ENCODE measurements around the gene CDH13. TPM values are rescaled to one million over a fixed set of nuclear protein-coding genes. Genes with fewer than 3 reads are reported as not detected.
A peak's percentile ranks its signal among the peaks of the same experiment; 100 is the strongest.

Gene CDH13
- total and polyA plus RNA-seq, 8 donors, result 0.12 to 21.4 (median 1.7) TPM; not detected in 1

DNA sequence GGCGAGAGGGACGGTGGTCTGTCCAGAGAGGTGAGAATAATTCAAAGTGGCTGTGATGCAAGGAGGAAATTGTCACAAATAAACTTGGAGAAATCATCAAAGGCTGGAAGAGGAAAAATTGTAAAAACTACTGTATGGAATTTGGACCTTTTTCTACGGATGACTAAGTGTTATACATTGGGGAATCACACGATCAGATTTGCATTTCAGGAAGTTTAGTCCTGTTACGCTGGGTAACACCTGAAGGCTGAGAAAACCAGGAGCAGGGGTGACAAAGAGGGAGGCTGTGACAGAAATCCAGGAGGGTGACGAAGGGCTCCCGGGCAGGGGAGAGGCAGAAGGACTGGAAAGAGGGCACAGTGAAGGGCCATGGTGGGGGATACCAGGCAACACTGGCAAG is 511.7 kb downstream of the CDH13 start:
- Histone ChIP-seq H3K27me3 (no peaks in the 10 kb centered on the region), H3K27ac (no peak overlapping the region), H3K36me3 (no peaks in the 10 kb centered on the region), H3K4me1 (peaks cover 0 to 13% (median 10%) of the 10 kb centered on the region in 4 donors), H3K9me3 (no peaks in the 10 kb centered on the region), H3K4me3 (no peak overlapping the region)
- intact Hi-C loops (cut with DNase I; ENCODE audit: low total_unique reads), result no loop called here
- 70 to 87% (median 84%) methylated on average over 7 of the region's 7 CpGs for WGBS, 5 donors
- DNase-seq, result no peak
- TF ChIP-seq POLR2A (IDR thresholded peaks at IDR 0.05) (no peak), POLR2AphosphoS5 (IDR thresholded peaks at IDR 0.05) (no peak), EP300 (IDR thresholded peaks at IDR 0.05) (no peak)
- TF ChIP-seq, protein P1, sequence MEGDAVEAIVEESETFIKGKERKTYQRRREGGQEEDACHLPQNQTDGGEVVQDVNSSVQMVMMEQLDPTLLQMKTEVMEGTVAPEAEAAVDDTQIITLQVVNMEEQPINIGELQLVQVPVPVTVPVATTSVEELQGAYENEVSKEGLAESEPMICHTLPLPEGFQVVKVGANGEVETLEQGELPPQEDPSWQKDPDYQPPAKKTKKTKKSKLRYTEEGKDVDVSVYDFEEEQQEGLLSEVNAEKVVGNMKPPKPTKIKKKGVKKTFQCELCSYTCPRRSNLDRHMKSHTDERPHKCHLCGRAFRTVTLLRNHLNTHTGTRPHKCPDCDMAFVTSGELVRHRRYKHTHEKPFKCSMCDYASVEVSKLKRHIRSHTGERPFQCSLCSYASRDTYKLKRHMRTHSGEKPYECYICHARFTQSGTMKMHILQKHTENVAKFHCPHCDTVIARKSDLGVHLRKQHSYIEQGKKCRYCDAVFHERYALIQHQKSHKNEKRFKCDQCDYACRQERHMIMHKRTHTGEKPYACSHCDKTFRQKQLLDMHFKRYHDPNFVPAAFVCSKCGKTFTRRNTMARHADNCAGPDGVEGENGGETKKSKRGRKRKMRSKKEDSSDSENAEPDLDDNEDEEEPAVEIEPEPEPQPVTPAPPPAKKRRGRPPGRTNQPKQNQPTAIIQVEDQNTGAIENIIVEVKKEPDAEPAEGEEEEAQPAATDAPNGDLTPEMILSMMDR (IDR thresholded peaks at IDR 0.05), result no peak

DNA sequence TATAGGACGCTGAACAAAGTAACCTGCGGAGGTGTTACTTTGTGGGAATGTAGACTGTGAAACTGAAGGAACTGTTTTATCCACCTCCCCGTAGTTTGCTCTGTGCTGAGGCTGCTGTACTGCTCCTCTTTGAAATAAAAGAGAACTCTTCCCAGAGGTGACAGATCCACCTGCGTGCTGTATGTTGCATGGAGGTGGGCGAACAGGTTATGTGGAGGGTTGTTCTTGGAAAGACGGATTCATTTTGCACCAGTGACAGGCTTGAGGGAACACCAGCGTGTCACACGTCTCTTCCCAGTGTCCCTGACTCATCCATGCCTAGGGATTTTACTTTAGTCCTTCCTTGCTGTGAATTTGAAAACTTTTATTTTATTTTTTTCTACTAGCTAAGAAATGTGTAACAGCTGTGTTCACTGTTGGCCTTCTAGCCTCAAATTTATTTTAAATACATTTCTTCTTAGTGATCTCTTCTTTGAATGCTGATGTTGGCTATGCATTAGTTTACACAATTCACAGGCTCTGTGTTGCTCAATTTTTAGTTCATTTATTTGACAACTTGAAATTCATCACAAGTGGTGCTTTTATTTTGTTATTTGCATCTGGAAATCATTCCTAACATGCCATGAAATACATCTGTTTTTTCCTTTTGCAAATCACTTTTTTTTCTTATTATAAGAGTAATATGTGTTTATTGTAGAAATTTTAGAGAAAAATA is 512.4 kb downstream of the CDH13 start:
- no peak for TF ChIP-seq EP300 (IDR thresholded peaks at IDR 0.05)
- TF ChIP-seq POLR2A (IDR thresholded peaks at IDR 0.05), result no peak
- TF ChIP-seq, protein P1 (IDR thresholded peaks at IDR 0.05), result no peak
- no peak for TF ChIP-seq POLR2AphosphoS5 (IDR thresholded peaks at IDR 0.05)
- no peaks in the 10 kb centered on the region for H3K27me3 ChIP-seq
- H3K4me1 ChIP-seq, result peaks cover 5 to 15% (median 12%) of the 10 kb centered on the region in 4 donors
- intact Hi-C loops (cut with DNase I; ENCODE audit: low total_unique reads), result no loop called here
- no peak overlapping the region for H3K4me3 ChIP-seq
- WGBS, 5 donors, result 84 to 87% (median 85%) methylated on average over 8 of the region's 8 CpGs
- no peaks in the 10 kb centered on the region for H3K36me3 ChIP-seq
- H3K27ac ChIP-seq, result no peak overlapping the region
- no peaks in the 10 kb centered on the region for H3K9me3 ChIP-seq
- no peak for DNase-seq

DNA sequence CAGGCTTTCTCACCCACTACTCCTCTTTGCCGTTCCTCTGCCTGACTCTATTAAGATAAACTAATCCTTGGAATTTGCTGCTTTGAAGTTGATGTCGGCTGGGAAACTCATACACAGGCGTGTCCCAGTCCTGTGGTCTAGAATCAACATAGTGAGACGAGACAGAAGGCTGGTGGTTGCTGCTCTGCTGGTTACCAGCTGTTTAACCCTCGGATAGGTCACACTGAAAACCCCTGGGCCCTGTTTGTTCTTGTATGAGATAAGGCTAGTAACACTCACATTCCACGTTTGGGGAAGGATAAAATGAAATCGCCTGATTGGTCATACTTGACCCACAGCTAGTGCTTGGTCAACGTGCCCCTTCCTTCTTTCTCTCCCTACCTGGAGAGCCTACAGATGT is 517.0 kb downstream of the CDH13 start:
- Histone ChIP-seq H3K27me3 (no peaks in the 10 kb centered on the region), H3K4me1 (peaks cover 0 to 8% (median 6%) of the 10 kb centered on the region in 4 donors), H3K36me3 (no peaks in the 10 kb centered on the region), H3K4me3 (no peak overlapping the region), H3K27ac (no peak overlapping the region), H3K9me3 (no peaks in the 10 kb centered on the region)
- peak in 1 of 2 donors; percentile 41 for DNase-seq
- intact Hi-C loops (cut with DNase I; ENCODE audit: low total_unique reads), result no loop called here
- 18 to 30% (median 22%) methylated on average over 8 of the region's 8 CpGs for WGBS, 5 donors
- TF ChIP-seq POLR2AphosphoS5 (IDR thresholded peaks at IDR 0.05) (peak in 1 of 3 donors; percentile 18), EP300 (IDR thresholded peaks at IDR 0.05) (no peak)

DNA sequence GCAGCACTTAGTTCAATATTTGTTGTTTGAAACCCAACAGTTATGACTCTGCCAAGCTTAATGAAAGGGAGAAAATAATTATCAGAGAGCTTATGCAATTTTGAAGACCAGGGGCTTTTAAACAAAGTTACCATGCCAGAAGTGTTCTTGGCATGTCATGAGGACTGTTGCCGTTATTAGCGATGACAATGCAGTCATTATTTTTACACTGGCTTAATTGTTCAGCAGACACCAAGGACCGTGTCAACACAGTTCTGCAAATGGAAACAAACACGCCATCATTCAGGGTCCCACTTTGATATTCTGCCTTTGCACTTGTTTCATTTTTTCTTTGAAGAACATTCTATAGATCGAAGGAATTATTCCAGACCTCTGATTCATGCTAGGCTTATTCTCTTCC is 518.5 kb downstream of the CDH13 start:
- Histone ChIP-seq H3K4me1 (peaks cover 0 to 8% (median 6%) of the 10 kb centered on the region in 4 donors), H3K36me3 (no peaks in the 10 kb centered on the region), H3K9me3 (no peaks in the 10 kb centered on the region), H3K27me3 (no peaks in the 10 kb centered on the region), H3K27ac (no peak overlapping the region), H3K4me3 (no peak overlapping the region)
- WGBS, 5 donors, result 52 to 86% (median 69%) methylated on average over 5 of the region's 5 CpGs
- no peak for TF ChIP-seq POLR2A (IDR thresholded peaks at IDR 0.05)
- no peak for TF ChIP-seq EP300 (IDR thresholded peaks at IDR 0.05)
- TF ChIP-seq, protein P1 (IDR thresholded peaks at IDR 0.05), result no peak
- TF ChIP-seq POLR2AphosphoS5 (IDR thresholded peaks at IDR 0.05), result no peak
- intact Hi-C loops (cut with DNase I; ENCODE audit: low total_unique reads), result no loop called here
- no peak for DNase-seq

DNA sequence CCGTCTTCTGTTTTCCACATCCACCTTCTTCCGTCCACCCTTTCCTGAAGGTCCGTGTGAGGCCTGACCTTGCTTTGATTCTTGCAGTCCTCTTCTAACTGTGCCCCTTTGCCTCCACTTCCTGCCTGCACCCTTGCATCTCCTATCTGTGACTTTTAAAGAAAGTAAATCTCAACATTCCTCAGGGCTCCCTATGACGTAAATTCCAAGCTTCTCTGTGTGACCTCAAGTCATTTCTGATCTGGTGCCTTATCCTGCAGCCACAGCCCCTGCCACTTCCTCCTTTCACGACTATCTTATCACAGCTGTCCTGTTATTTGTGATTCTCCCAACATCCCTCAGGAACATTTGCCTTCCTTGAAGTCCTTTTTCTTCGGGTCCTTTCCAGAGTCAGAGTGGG is 520.5 kb downstream of the CDH13 start:
- intact Hi-C loops (cut with DNase I; ENCODE audit: low total_unique reads), result no loop called here
- no peak for DNase-seq
- peaks cover 0 to 4% (median 0%) of the 10 kb centered on the region in 4 donors for H3K9me3 ChIP-seq
- no peak overlapping the region for H3K27ac ChIP-seq
- TF ChIP-seq POLR2A (IDR thresholded peaks at IDR 0.05), result no peak
- TF ChIP-seq, protein P1 (IDR thresholded peaks at IDR 0.05), result no peak
- TF ChIP-seq EP300 (IDR thresholded peaks at IDR 0.05), result no peak
- no peak for TF ChIP-seq POLR2AphosphoS5 (IDR thresholded peaks at IDR 0.05)
- no peaks in the 10 kb centered on the region for H3K27me3 ChIP-seq
- no peak overlapping the region for H3K4me3 ChIP-seq
- H3K4me1 ChIP-seq, result peaks cover 0 to 8% (median 6%) of the 10 kb centered on the region in 4 donors
- no peaks in the 10 kb centered on the region for H3K36me3 ChIP-seq
- 53 to 68% (median 64%) methylated on average over 6 of the region's 6 CpGs for WGBS, 5 donors
